GM23248 (cell line): ENCODE measurements around the gene COP1.

Experiments used
- EZH2 ChIP-seq: fragments of 200-600 bp; sonication (generic); IDR thresholded peaks from 2 replicates; pipeline ENCODE4 v1.6.1; 2018; ENCODE audit warnings: antibody characterized with exemption, mild to moderate bottlenecking; ENCODE audit not compliant: insufficient read depth, poor library complexity, severe bottlenecking
- EZH2phosphoT487 ChIP-seq: fragments of 200-600 bp; sonication (generic); IDR thresholded peaks from 2 replicates; pipeline ENCODE4 v1.6.1; 2018; ENCODE audit warnings: antibody characterized with exemption, moderate library complexity, mild to moderate bottlenecking, low read depth; ENCODE audit not compliant: insufficient read depth

GRCh38 chr1:176029155-176029554 lies 177.9 kb downstream of the COP1 start:
- TF ChIP-seq EZH2 (no peak), EZH2phosphoT487 (no peak)
